LNCaP clone FGC (cell line): Measurements from ENCODE around the gene SPNS3.

ENCODE experiments used
- DNase-seq: peaks from one replicate; pipeline ENCODE4 v3.0.0-alpha.2; 2011; ENCODE audit warnings: low read depth
- H3K4me3 ChIP-seq: 2 replicates; pipeline ENCODE4 v1.5.1; 2011; ENCODE audit warnings: mild to moderate bottlenecking, low read depth, low read length, control low read depth
- TF ChIP-seq, protein P1 (sequence below): IDR thresholded peaks from 2 replicates; pipeline ENCODE4 v1.5.1; 2012; ENCODE audit warnings: mild to moderate bottlenecking; ENCODE audit not compliant: control insufficient read depth, insufficient read depth; ENCODE audit errors: extremely low read depth

The SPNS3 gene

DNA sequence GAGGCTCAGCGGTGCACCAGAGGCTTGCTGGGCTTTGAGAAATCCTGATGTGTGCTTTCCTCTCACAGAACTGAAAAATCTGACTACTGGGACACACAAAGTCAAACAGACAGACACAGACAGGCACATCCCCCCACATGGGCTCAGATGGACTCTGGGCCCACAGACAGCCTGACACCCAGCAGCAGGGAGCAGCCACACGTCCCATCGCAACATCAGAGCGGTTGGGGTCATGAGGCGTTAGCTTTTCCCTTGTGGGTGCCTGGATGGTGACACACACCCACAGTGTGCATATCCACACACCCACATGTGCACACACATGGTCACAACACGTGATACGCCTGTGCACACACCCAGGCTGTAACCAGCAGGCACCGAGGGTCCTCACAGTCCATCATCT lies 6.3 kb downstream of the SPNS3 start:
- no peak overlapping the region for H3K4me3 ChIP-seq
- DNase-seq: no peak
- TF ChIP-seq, protein P1, sequence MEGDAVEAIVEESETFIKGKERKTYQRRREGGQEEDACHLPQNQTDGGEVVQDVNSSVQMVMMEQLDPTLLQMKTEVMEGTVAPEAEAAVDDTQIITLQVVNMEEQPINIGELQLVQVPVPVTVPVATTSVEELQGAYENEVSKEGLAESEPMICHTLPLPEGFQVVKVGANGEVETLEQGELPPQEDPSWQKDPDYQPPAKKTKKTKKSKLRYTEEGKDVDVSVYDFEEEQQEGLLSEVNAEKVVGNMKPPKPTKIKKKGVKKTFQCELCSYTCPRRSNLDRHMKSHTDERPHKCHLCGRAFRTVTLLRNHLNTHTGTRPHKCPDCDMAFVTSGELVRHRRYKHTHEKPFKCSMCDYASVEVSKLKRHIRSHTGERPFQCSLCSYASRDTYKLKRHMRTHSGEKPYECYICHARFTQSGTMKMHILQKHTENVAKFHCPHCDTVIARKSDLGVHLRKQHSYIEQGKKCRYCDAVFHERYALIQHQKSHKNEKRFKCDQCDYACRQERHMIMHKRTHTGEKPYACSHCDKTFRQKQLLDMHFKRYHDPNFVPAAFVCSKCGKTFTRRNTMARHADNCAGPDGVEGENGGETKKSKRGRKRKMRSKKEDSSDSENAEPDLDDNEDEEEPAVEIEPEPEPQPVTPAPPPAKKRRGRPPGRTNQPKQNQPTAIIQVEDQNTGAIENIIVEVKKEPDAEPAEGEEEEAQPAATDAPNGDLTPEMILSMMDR: no peak

DNA sequence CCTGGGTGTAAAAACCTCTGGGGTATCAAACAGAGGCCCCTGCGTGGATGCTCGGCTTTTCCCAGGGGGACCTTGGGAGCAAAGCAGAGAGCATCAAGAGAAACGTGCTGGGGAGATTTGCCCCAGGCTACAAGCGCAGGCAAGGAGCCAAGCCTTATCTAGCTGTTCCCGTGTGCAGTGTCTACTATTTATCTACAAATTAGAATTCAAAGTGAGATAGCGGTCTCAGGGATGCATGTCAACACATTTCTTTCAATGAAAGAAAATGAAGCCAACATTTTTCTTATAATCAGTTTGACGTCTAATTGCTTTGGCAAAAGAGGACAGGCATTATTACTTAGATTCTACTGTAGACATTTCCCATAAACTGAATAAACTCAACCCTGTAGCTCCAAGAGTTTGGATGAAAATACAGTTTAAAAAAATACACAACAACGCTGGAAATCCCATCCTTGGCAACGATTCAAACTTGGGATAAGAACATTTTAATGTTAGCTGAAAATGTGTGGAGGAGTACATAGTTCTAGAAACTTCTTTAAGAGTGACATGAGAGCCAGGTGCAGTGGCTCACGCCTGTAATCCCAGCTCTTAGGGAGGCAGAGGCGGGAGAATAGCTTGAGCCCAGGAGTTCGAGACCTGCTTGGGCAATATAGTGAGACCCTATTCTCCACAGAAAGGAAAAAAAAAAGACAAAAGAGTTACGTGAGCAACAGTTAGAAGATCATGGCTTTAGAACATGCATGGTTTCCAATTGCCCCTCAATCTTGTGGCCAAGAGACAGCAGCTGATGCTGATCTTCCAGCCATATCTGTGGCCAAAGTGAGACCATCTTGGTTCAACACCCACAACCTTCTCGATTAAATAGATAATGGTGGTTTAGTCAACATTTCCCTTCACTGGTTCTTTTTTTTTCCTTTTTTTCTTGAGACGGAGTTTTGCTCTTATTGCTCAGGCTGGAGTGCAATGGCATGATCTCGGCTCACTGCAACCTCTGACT lies 7.2 kb downstream of the SPNS3 start:
- TF ChIP-seq, protein P1: no peak
- H3K4me3 ChIP-seq: no peak overlapping the region
- no peak for DNase-seq

DNA sequence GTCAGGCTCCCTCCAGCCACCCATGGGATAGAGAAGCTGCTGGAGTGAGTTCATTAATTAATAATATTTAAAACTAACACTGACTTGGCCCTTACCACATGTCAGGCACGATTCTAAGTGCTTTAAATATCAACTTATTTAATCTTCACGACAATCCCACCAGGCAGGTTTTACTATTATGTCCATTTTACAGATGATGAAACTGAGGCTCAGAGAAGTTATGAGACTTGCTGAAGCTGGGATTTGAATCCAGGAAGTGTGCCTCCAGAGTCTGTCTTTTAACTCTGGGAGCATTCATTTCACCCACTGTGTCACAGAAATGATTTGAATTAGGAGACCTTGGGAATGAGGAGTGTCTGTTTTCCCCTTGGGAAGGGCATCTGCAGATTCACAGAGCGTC lies 8.8 kb downstream of the SPNS3 start:
- no peak for DNase-seq
- H3K4me3 ChIP-seq: no peak overlapping the region
- TF ChIP-seq, protein P1: no peak

DNA sequence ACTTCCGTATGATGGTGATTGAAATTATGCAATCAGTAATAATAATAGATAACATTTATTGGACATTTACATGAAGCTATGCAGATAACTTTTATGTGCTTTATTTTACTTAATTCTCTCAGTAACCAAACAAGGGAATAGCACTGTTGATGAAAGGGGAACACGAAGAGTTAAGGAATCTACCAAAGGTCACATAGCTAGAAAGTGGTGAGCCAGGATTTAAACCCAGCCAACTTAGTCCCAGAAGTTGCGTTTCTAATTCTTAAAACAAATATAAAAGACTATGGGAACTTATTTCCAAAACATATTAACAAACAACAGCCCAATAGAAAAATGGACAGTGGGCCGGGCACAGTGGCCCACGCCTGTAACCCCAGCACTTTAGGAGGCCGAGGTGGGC lies 9.7 kb downstream of the SPNS3 start:
- no peak for DNase-seq
- TF ChIP-seq, protein P1: no peak
- H3K4me3 ChIP-seq: no peak overlapping the region

DNA sequence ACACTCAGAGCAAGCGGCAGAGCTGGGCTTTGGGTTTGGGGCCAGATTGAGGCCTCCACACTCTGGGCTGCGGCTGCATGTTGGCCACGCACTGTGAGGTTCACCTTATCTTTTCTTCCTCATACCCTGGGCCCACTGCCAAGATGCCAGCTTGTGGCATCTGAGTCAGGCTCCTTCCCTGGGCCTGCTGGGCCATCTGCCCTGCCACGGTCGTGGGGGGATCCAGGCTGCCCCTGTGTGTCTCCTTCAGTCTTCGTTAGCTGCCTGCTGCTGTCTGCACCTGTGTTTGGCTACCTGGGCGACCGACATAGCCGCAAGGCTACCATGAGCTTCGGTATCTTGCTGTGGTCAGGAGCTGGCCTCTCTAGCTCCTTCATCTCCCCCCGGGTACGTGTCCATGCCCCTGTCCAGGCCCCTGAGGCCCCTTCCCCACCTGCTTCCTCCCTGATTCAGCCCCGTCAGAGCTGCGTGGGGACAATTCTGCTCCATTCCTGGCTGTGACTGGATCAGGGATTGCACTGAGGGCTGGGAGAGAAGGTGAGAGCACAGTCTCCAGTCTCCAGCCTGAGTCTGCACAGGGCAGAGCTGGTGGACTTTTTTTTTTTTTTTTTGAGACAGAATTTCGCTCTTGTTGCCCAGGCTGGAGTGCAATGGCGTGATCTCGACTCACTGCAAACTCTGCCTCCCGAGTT lies 11.2 kb downstream of the SPNS3 start:
- TF ChIP-seq, protein P1: no peak
- DNase-seq: peak; percentile 34

GRCh38 chr17:4445731-4446130 lies 12.0 kb downstream of the SPNS3 start:
- no peak for DNase-seq
- TF ChIP-seq, protein P1: no peak
- H3K4me3 ChIP-seq: no peak overlapping the region

More for the DNA sequence above, 11.2 kb downstream of the SPNS3 start:
- no peak overlapping the region for H3K4me3 ChIP-seq
